K562 (cell line): Measurements from ENCODE around the gene SLCO3A1. TPM values are rescaled to one million over a fixed set of nuclear protein-coding genes. Genes with fewer than 3 reads are reported as not detected.

Experiments
- ATAC-seq: fragments of 200-7000 bp; cut with Tn5 transposase; 3 replicates; pipeline ENCODE4 v1.9.1; 2020; ENCODE audit warnings: moderate library complexity
- BruUV-seq: library from RNA; stranded (reverse); fragments of 400-500 nt; replicated peaks from 2 replicates; lab custom pipeline; 2021; lab: Mats Ljungman, UMichigan
- CTCF ChIA-PET: fragments of 300-600 bp; formaldehyde crosslinking; extraction: SDS; loops from one replicate; lab custom pipeline; 2021; ENCODE audit warnings: low intra/inter-chr PET ratio; lab: Yijun Ruan, JAX
- POLR2A ChIA-PET: fragments of 300-600, 350-650 bp; sonication (Branson Sonifier 250); formaldehyde crosslinking; extraction: SDS; loops from one replicate; lab custom pipeline; 2021; ENCODE audit warnings: antibody characterized with exemption, inconsistent platforms; lab: Yijun Ruan, JAX
- DNase-seq, 4 experiments: peaks; one replicate each; pipeline versions ENCODE4 v3.0.0 to v3.0.0-alpha.2; 2011 to 2018; ENCODE audit warnings: low spot score in 3 of 4, mixed read lengths in 3 of 4; ENCODE audit errors: extremely low read depth in 1 of 4
- FAIRE-seq: peaks from 2 replicates; lab custom pipeline; 2011; peaks lifted over from hg19 to GRCh38; lab: Jason Lieb, UNC
- H2AFZ ChIP-seq: 2 replicates; pipeline ENCODE4 v1.6.0; 2011; ENCODE audit warnings: low read depth, low read length, control low read depth, inconsistent platforms
- H3K27ac ChIP-seq: fragments of 200-600 bp; 3 replicates; pipeline ENCODE4 v1.8.0; 2011; ENCODE audit warnings: low read depth, mild to moderate bottlenecking, control low read depth, inconsistent platforms, low read length, moderate library complexity, mixed read lengths; ENCODE audit errors: extremely low read depth
- H3K27me3 ChIP-seq, 2 experiments: fragments of 300-600 bp in 1 of 2; 2 replicates in 1 of 2; 3 replicates in 1 of 2; pipeline versions ENCODE4 v1.6.0 to v1.8.0; 2011; ENCODE audit warnings: inconsistent platforms in 2 of 2, low read length in 2 of 2, mild to moderate bottlenecking in 1 of 2, mixed read lengths in 1 of 2, moderate library complexity in 1 of 2; ENCODE audit not compliant: control insufficient read depth in 2 of 2, insufficient read depth in 2 of 2
- H3K36me3 ChIP-seq: fragments of 300-600 bp; 3 replicates; pipeline ENCODE4 v1.8.0; 2011; ENCODE audit warnings: mild to moderate bottlenecking, low read length, inconsistent platforms; ENCODE audit not compliant: control insufficient read depth, insufficient read depth
- H3K4me1 ChIP-seq, 2 experiments: fragments of 200-600 bp in 1 of 2; replicated peaks in 1 of 2; 2 replicates in 1 of 2; 3 replicates in 1 of 2; pipeline versions ENCODE4 v1.5.1 to v1.8.0; 2011; ENCODE audit warnings: inconsistent platforms in 2 of 2, low read length in 2 of 2, mild to moderate bottlenecking in 1 of 2, mixed read lengths in 1 of 2, moderate library complexity in 1 of 2; ENCODE audit not compliant: control insufficient read depth in 2 of 2, insufficient read depth in 2 of 2
- H3K4me2 ChIP-seq: 2 replicates; pipeline ENCODE4 v1.6.1; 2011; ENCODE audit warnings: low read length, control low read depth, inconsistent platforms, mixed read lengths; ENCODE audit not compliant: insufficient read depth
- H3K4me3 ChIP-seq: fragments of 200-600 bp; sonication (generic), shearing (Covaris generic); 2 replicates; pipeline ENCODE4 v1.5.1; 2016; ENCODE audit warnings: control low read depth, inconsistent platforms
- H3K79me2 ChIP-seq: fragments of 200-600 bp; 3 replicates; pipeline ENCODE4 v1.8.0; 2011; ENCODE audit warnings: low read length, inconsistent platforms; ENCODE audit not compliant: control insufficient read depth, insufficient read depth
- H3K9ac ChIP-seq, 2 experiments: 2 replicates each; pipeline versions ENCODE4 v1.6.0 to v1.6.1; 2011; ENCODE audit warnings: low read depth in 2 of 2, low read length in 2 of 2, control low read depth in 1 of 2, inconsistent platforms in 1 of 2, mild to moderate bottlenecking in 1 of 2, mixed read lengths in 1 of 2; ENCODE audit not compliant: insufficient read depth in 1 of 2
- H3K9me1 ChIP-seq: one replicate; pipeline ENCODE4 v1.6.0; 2011; ENCODE audit warnings: inconsistent platforms, mild to moderate bottlenecking, low read length, moderate library complexity; ENCODE audit not compliant: control insufficient read depth, insufficient read depth
- H3K9me3 ChIP-seq: replicated peaks from 2 replicates; pipeline ENCODE4 v1.5.1; 2011; ENCODE audit warnings: low read depth, low read length, inconsistent platforms; ENCODE audit not compliant: control insufficient read depth, insufficient read depth
- H4K20me1 ChIP-seq: replicated peaks from 2 replicates; pipeline ENCODE4 v1.6.1; 2011; ENCODE audit warnings: low read length, inconsistent platforms, mixed read lengths; ENCODE audit not compliant: control insufficient read depth, insufficient read depth
- ARID3B ChIP-seq: fragments of 250-450 bp; sonication (Bioruptor Pico); IDR thresholded peaks from 2 replicates; pipeline ENCODE4 v1.4.0; 2020; ENCODE audit warnings: borderline replicate concordance
- ARNT ChIP-seq, 2 experiments: fragments of 450-650 bp; IDR thresholded peaks; 2 replicates each; pipeline ENCODE4 v1.6.1; 2016; ENCODE audit warnings: mild to moderate bottlenecking in 1 of 2
- HDGF ChIP-seq: fragments of 450-650 bp; IDR thresholded peaks from 2 replicates; pipeline ENCODE4 v1.6.1; 2016
- HMG20B ChIP-seq: fragments of 250-450 bp; sonication (Bioruptor Pico); IDR thresholded peaks from 2 replicates; pipeline ENCODE4 v1.5.0; 2021; ENCODE audit warnings: mild to moderate bottlenecking
- KAT8 ChIP-seq: fragments of 450-650 bp; IDR thresholded peaks from 2 replicates; pipeline ENCODE4 v1.6.1; 2016; ENCODE audit warnings: low read depth, mild to moderate bottlenecking
- KDM4B ChIP-seq, 2 experiments: fragments of 450-650 bp in 1 of 2; sonication (generic) in 1 of 2; IDR thresholded peaks; 2 replicates each; pipeline ENCODE4 v1.6.1; 2016 to 2017; ENCODE audit warnings: borderline replicate concordance in 2 of 2, antibody characterized with exemption in 1 of 2, low read depth in 1 of 2, mild to moderate bottlenecking in 1 of 2
- MED1 ChIP-seq: sonication (generic); formaldehyde crosslinking; IDR thresholded peaks from 2 replicates; pipeline ENCODE4 v1.8.1; 2023; ENCODE audit warnings: missing genetic modification reagents, borderline replicate concordance
- SOX6 ChIP-seq: fragments of 450-650 bp; IDR thresholded peaks from 2 replicates; pipeline ENCODE4 v1.6.1; 2014; ENCODE audit warnings: mild to moderate bottlenecking
- SRSF3 ChIP-seq: fragments of 200-400 bp; formaldehyde crosslinking; IDR thresholded peaks from 2 replicates; pipeline ENCODE4 v1.6.1; 2016; ENCODE audit warnings: mild to moderate bottlenecking, low read length, moderate library complexity; ENCODE audit not compliant: insufficient read depth
- TAF15 ChIP-seq: fragments of 200-400 bp; formaldehyde crosslinking; IDR thresholded peaks from 2 replicates; pipeline ENCODE4 v1.6.1; 2017; ENCODE audit warnings: mild to moderate bottlenecking, low read depth, low read length, moderate library complexity
- TFAM ChIP-seq: fragments of 250-450 bp; sonication (Bioruptor Pico); conservative IDR thresholded peaks from 2 replicates; pipeline ENCODE4 v1.5.0; 2021; ENCODE audit warnings: mild to moderate bottlenecking, moderate library complexity
- WHSC1 ChIP-seq: IDR thresholded peaks from one replicate; pipeline ENCODE4 v1.6.1; 2012; ENCODE audit warnings: low read length, control low read depth, inconsistent platforms
- ZNF23 ChIP-seq: fragments of 250-450 bp; sonication (Bioruptor Pico); IDR thresholded peaks from 2 replicates; pipeline ENCODE4 v1.4.0; 2020; ENCODE audit warnings: mild to moderate bottlenecking
- ZNF280B ChIP-seq: fragments of 250-450 bp; sonication (Bioruptor Pico); IDR thresholded peaks from 2 replicates; pipeline ENCODE4 v1.5.1; 2021; ENCODE audit warnings: mild to moderate bottlenecking
- ZNF408 ChIP-seq: fragments of 250-450 bp; sonication (Bioruptor Pico); IDR thresholded peaks from 2 replicates; pipeline ENCODE4 v1.4.0; 2020; ENCODE audit warnings: low read depth, mild to moderate bottlenecking, moderate library complexity
- ZNF589 ChIP-seq: fragments of 200-800 bp; sonication (Bioruptor generic); IDR thresholded peaks from 2 replicates; pipeline ENCODE4 v1.6.1; 2016; ENCODE audit warnings: low read depth, missing genetic modification characterization, missing compliant biosample characterization
- ZNF75A ChIP-seq: fragments of 450-650 bp; formaldehyde crosslinking; IDR thresholded peaks from 2 replicates; pipeline ENCODE4 v1.4.0; 2020; ENCODE audit warnings: mild to moderate bottlenecking
- WGBS: fragments of 100-300 bp; shearing (Covaris generic); methylation state at CpG from one replicate; pipeline ENCODE4 v1.1.6; 2016; ENCODE audit warnings: low coverage, mixed read lengths; ENCODE audit not compliant: insufficient coverage; ENCODE audit errors: missing lambda C conversion rate; 5-methylcytosine and 5-hydroxymethylcytosine counted together
- in situ Hi-C: fragments of 300-500 bp; cut with MboI; formaldehyde crosslinking; loops from 4 replicates; pipeline ENCODE4 v1.15.0; 2018; ENCODE audit warnings: inconsistent platforms, mixed read lengths
- intact Hi-C: fragments of 100-400 bp; cut with micrococcal nuclease; formaldehyde crosslinking; loops from 2 replicates; pipeline ENCODE4 v1.14.2; 2022
- polyA plus RNA-seq, 8 experiments: library from polyadenylated mRNA; depleted of rRNA in 4 of 8; stranded (reverse) in 5 of 8; unstranded in 3 of 8; fragments of >200 nt; fragmentation: Nextera tagmentation in 2 of 8; fragmentation: Illumina TruSeq in 1 of 8; extraction: Ambion mirVana in 2 of 8; extraction: Trizol in 1 of 8; gene quantifications; 2 replicates each; pipeline versions ENCODE4 v1.2.1 to v1.2.3, GENCODE V29; 2011 to 2014; ENCODE audit warnings: inconsistent platforms in 1 of 8, missing spikeins in 1 of 8
- total RNA-seq, 7 experiments: library from RNA; depleted of rRNA in 6 of 7; stranded (reverse); fragments of >200 nt in 6 of 7; fragmentation: Illumina TruSeq in 2 of 7; extraction: Trizol in 2 of 7; gene quantifications; 2 replicates each; pipeline versions ENCODE4 v1.2.1 to v1.2.3, GENCODE V29; 2011 to 2021; ENCODE audit warnings: low replicate concordance in 1 of 7
- TF ChIP-seq, protein P1 (sequence below): sonication (generic); formaldehyde crosslinking; IDR thresholded peaks from 2 replicates; pipeline ENCODE4 v1.8.0; 2023; ENCODE audit warnings: mild to moderate bottlenecking, missing genetic modification reagents

The SLCO3A1 gene
- total and polyA plus RNA-seq, 9 of the 15 experiments (the other 6 are each of a cell fraction or from before 2014, with no cell fraction given) = 0.01 to 0.84 (median 0.06) TPM; not detected in 3

DNA sequence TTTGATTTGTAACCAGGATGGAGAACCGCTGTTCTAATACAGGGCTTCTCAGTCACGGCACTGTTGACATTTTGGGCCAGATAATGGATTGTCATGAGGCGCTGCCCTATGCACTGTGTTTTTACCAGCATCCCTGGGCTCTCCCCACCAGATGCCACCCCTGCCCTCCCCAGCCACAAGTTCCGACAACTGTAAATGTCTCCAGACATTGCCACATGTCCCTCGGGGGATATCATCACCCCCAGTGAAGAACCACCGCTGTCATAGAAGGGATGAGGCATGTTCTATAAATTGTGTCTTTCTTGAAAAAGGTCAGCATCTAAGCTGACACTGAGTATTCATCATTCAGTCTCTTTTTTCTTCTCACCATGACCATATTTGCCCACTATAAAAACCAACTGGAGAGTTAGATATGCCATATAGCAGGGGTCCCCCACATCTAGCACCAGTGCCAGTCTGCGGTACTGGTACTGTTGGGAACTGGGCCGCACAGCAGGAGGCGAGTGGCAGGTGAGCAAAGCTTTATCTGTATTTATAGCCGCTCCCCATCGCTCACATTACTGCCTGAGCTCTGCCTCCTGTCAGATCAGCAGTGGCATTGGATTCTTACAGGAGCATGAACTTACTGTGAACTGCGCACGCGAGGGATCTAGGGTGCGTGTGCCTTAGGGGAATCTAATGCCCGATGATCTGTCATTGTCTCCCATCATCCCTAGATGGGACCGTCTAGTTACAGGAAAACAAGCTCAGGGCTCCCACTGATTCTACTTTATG, 279.7 kb downstream of the SLCO3A1 start (continued):
- no peak for TF ChIP-seq ARID3B (CRISPR knock-in tag)
- no peak for TF ChIP-seq KAT8

DNA sequence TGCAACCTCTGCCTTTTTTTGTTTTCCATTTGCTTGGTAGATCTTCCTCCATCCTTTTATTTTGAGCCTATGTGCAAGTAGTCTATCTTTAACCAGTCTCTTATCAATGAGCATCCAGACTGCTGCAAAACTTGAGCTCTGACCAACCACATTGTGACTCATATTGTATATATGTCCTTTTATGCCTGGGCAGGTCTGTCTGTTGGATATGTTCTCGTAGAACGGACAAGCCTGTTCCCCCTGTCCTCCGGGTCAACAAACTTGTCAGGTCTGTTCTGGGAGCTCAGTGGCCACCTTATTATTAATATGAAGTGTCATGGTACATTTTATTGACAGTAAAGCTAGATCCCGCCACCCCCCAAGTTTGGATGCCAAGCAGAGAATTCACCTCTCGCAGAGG, 287.3 kb downstream of the SLCO3A1 start:
- H3K4me2 ChIP-seq = no peak overlapping the region
- TF ChIP-seq ARNT (IDR thresholded peaks at IDR 0.05) (no peak), TAF15 (no peak), ZNF589 (CRISPR knock-in tag) (no peak), KDM4B (IDR thresholded peaks at IDR 0.05; ENCODE audit: borderline replicate concordance in 2 of 2, low read depth in 1 of 2) (no peak), TFAM (no peak), WHSC1 (no peak), ZNF75A (CRISPR knock-in tag) (no peak), HMG20B (CRISPR knock-in tag) (no peak), MED1 (no peak), SOX6 (no peak), ZNF23 (CRISPR knock-in tag) (no peak), ZNF408 (no peak), HDGF (no peak), ZNF280B (CRISPR knock-in tag) (no peak), SRSF3 (no peak)
- TF ChIP-seq, protein P1, sequence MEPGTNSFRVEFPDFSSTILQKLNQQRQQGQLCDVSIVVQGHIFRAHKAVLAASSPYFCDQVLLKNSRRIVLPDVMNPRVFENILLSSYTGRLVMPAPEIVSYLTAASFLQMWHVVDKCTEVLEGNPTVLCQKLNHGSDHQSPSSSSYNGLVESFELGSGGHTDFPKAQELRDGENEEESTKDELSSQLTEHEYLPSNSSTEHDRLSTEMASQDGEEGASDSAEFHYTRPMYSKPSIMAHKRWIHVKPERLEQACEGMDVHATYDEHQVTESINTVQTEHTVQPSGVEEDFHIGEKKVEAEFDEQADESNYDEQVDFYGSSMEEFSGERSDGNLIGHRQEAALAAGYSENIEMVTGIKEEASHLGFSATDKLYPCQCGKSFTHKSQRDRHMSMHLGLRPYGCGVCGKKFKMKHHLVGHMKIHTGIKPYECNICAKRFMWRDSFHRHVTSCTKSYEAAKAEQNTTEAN (CRISPR knock-in tag) = no peak

More for the DNA sequence above, 287.3 kb downstream of the SLCO3A1 start:
- ChIA-PET POLR2A (no interaction called here), CTCF (no interaction called here)
- Histone ChIP-seq H3K79me2 (no peaks in the 10 kb centered on the region), H3K9ac (no peak overlapping the region), H3K4me3 (no peak overlapping the region), H2AFZ (no peak overlapping the region), H3K9me1 (no peaks in the 10 kb centered on the region), H3K27me3 (peaks cover 0 to 6% of the 10 kb centered on the region in 2 experiments; a peak in 2 of 5 replicates), H3K4me1 (peaks cover 0 to 4% of the 10 kb centered on the region in 2 experiments; a peak in 1 of 5 replicates), H4K20me1 (no peaks in the 10 kb centered on the region), H3K36me3 (no peaks in the 10 kb centered on the region), H3K27ac (no peak overlapping the region), H3K9me3 (no peaks in the 10 kb centered on the region)
- FAIRE-seq (no peak), DNase-seq (no peak), ATAC-seq (no peak)
- in situ Hi-C loops (no loop called here), intact Hi-C loops (no loop called here)
- no TSS peak for BruUV-seq
- 2% methylated on average over 5 of the region's 5 CpGs for WGBS
